NCI-H446 treated with DMSO at 0.1 percent for 48 hours (cell line): Measurements from ENCODE around the gene LEMD2.

ENCODE experiments used
- DNase-seq: peaks from one replicate; lab custom pipeline; 2025; lab: John Stamatoyannopoulos, UW

The LEMD2 gene

DNA sequence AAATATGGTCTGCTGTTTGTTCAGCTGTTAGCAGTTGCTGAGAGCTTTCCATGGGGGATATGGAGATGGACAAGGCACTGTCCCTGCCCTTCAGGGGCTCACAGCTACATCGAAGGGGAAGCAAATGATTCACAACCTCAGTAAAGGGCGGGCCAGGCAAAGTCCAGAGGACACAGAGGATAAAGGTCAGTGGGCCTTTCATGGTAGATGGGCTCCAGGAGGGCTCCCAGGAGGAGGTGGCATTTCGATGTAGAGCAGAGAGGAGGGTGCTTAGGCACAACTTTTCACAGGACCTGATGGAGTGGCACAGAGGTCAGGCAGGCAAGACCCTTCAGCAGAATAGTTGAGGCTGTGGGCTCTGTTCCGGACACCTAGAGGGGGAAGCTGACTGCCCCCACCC lies 30.1 kb upstream of the LEMD2 start:
- DNase-seq = no peak

GRCh38 chr6:33818293-33818692 lies 29.4 kb upstream of the LEMD2 start:
- DNase-seq = no peak

DNA sequence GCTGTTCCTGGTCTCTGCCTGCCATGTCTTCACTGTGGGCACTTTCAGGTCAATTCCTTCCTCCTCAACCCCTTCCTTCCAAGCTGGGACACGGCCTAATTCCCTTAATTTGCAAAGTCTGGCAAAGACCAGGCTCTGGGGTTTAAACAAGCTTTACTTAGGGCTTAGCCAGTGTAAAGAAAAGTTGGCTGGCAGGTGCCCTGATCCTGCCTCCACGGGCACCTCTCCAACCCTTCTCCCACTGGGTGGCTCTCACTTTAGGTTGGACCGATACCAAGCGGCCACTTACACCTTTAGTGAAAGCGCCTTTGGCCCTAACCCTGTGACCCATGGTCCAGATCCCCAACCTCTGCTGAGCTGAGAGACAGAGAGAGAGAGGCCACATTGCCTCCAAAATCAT lies 28.6 kb upstream of the LEMD2 start:
- no peak for DNase-seq

DNA sequence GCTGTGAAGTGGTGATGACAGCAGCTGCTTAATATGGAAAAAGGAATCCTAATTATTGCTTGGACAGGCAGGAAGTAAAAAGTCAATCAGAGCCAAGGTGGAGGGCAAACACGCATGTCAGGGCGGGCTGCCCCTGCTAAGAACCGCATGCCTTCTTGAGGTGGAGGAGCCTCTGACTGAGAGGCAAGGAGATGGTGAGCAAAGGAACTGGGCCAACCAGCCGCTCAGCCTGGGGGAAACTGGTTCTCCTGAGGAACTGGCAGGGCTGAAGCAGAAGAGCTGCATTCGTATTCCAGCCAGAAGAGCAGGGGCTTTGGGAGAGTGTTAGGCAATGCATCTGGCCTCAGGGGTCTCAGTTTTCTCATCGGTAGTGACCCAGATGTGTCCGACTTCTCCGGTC lies 28.0 kb upstream of the LEMD2 start:
- no peak for DNase-seq

GRCh38 chr6:33815854-33816253 lies 26.9 kb upstream of the LEMD2 start:
- DNase-seq = no peak

DNA sequence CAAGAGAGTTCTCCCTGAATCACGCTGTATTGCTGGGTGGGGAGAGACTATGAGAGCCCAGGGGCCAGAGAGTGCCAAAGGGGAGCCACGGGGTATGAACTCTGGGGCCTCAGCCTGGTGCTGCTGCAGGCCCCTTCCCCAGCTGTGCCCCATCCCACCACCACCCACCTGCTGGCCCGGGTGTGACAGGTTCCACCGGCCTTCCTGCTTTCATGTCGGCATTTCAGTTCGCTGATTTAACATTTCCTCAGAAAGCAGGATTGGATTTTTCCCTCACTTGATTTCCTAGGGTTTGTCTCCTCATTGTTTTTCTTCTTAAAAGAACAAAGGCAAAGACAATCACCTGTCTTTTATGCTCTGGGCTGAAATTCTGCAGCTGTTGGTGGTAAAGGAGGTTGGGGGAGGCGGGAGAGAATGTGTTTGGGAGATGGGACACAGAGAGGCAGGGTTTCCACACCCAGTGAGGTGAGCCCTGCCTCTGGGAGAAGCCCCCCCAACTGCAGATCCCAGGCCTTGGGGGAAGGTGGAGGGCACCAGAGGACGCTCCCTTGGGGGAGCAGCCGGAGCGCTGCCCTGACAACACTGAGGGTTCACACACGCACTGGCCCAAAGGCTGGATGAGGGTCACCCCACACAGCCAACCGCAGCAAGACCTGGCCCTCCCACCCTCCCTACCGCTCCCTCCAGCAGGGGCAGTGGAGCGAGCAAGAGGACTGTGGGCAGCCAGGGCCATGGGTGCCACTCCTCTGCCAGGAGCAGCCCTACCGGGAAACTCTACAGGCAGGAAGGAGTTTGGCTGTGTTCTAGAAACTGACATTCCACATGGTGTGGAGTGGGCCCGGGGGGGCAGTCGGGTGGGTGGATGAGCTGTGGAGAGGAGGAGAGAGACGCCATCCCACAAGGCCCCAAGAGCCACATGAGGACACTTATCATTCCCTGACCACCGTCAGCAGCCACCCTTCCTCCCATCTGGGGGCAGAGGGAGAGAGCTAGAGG lies 25.4 kb upstream of the LEMD2 start:
- no peak for DNase-seq

- DNase-seq = no peak
These were observed 24.4 kb upstream of the LEMD2 start for GRCh38 chr6:33813246-33813904.

DNA sequence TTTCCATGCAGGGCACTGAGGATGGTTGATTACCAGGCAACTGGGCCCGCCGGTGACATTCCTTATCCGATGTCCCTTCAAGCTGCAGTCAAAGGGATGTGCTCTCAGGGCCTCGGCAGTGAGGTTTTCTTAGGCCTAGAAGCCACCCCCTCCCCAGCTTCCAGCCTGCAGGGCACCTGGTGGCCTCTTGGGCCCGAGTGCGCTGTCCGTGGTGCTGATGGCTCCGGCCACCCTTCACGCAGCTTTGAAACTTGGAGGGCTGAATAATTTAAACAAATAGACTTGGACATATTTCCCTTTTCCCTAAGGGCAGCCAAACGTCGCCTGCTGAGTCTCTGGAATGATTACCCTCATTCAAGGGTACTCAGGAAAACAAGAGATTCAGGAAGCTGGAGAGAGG lies 23.7 kb upstream of the LEMD2 start:
- no peak for DNase-seq

DNA sequence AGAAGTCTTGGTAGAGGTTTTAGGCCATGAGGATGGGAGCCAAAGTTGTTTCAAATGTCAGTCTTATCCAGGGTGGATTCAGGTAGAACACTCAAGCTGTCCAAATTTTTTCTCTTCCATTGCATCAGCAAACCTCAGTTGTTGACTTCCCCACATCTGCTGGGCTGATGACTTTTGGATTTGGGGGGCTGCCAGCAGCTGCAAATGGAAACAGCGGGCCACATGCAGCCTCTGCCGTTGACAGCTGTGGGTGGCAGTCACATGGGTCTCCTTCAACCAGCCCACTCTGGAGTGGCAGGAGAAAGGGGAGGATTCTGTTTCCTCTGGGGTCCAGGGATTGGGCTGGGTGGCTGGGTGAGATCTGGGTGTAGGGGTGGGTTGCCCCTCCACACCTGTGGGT lies 20.7 kb upstream of the LEMD2 start:
- no peak for DNase-seq

GRCh38 chr6:33808641-33809180 lies 19.8 kb upstream of the LEMD2 start:
- no peak for DNase-seq

GRCh38 chr6:33807606-33808005 lies 18.7 kb upstream of the LEMD2 start:
- no peak for DNase-seq

- no peak for DNase-seq
These were observed 17.9 kb upstream of the LEMD2 start for GRCh38 chr6:33806841-33807240.

GRCh38 chr6:33803571-33804053 lies 14.7 kb upstream of the LEMD2 start, which contains the start of gene MLN:
MLN (minus strand) TSS chr6:33804003; CDS start chr6:33801163, 2,840 bp downstream.
- DNase-seq = no peak

DNA sequence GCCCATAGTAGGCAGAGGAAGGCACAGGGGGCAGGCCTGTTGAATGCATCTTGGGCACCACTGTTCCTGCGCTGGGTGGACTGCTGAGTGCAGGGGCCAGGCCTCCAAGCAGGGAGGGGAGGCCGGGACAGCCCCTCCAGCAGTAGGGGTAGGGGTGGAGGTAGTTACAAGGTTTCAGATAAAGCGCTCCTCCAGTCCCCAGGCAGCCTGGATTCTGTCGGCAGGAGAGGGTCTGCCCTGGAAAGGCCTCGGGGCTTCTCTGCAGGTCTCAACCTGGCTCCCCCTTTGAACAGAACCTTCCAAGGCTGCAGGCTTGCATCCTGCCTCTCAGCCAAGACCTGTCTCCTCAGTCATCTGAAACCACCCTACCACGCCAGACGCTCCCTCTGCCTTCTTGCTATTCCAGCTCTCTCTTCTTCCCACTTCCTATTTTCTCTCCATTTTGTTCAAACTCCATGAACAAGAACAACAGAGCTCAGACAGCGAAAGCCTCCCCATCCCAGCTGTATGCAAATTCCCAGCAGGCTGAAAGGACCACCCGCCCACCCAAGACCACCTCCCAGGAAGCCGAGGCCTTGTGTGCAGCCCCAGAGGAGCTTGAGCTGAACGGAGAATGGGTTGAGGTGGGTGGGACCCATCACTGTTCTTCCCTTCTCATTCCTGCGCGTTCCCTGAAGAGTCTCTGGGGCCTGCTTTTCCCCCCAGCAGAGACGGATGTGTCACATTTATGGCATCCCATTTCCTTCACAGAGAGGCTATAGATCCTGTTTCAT lies 13.4 kb upstream of the LEMD2 start:
- DNase-seq = no peak

- DNase-seq = no peak
These were observed 12.7 kb upstream of the LEMD2 start for GRCh38 chr6:33801611-33802010.

GRCh38 chr6:33800248-33800969 lies 11.5 kb upstream of the LEMD2 start:
- no peak for DNase-seq

DNA sequence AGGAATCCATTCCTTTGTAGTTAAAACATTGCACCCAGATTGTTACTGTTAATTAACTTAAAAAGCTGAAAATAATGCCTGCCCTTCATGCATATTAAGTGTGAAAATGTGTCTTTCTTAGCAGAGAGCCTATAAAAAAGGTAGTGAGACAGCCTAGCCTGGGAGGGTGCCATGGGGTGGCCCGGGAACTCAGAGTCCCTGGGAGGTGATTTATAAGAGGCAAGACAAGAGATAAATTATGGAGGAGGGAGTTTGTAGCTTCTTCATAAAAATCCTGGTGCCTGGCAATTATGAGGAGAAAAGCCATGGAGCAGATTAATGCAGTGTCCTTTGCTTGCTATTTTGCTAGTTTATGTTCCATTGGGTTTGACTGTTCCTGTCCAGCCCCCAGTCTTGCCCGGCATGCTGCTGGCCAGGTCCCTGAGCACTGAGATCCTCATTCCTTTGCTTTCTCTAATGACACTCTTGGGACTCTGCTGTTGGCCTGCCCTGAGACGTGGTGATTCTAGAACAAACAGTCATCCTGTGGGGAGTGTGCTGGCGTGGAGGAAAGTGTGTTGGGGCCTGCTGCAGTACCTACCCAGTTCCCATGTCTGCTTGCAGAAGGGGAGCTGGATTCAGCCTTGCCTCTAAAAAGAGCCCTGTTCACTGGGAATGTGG lies 10.7 kb upstream of the LEMD2 start:
- DNase-seq = no peak

DNA sequence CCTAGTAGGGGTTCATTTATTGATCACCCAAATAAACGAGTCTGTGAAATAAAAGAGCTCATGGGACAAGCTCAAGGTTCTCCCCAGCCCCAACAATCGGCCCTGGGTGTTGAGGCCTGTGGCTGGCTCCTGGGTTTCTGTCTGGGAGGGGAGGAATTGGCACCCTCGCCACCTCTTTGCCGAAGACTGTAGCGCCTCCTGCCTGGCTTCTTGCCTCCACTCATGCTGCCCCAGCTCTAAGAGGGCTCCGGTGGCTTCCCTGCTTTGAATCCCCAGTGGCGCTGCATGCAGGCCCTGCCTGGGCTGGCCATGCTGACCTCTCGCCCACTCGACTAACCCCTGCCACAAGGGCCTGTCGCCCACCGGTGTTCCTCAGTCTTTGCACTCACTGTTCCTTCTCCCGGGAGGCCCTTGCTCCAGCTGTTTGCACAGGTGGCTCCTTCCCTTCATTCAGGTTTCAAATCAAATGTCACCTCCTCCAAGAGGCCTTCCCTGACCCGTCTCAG lies 9.5 kb upstream of the LEMD2 start:
- DNase-seq = no peak

GRCh38 chr6:33797626-33798342 lies 8.9 kb upstream of the LEMD2 start:
- DNase-seq = no peak
